Measurements from ENCODE around the gene LONP2.
A peak's percentile ranks its signal among the peaks of the same experiment; 100 is the strongest.

Gene LONP2, protein sequence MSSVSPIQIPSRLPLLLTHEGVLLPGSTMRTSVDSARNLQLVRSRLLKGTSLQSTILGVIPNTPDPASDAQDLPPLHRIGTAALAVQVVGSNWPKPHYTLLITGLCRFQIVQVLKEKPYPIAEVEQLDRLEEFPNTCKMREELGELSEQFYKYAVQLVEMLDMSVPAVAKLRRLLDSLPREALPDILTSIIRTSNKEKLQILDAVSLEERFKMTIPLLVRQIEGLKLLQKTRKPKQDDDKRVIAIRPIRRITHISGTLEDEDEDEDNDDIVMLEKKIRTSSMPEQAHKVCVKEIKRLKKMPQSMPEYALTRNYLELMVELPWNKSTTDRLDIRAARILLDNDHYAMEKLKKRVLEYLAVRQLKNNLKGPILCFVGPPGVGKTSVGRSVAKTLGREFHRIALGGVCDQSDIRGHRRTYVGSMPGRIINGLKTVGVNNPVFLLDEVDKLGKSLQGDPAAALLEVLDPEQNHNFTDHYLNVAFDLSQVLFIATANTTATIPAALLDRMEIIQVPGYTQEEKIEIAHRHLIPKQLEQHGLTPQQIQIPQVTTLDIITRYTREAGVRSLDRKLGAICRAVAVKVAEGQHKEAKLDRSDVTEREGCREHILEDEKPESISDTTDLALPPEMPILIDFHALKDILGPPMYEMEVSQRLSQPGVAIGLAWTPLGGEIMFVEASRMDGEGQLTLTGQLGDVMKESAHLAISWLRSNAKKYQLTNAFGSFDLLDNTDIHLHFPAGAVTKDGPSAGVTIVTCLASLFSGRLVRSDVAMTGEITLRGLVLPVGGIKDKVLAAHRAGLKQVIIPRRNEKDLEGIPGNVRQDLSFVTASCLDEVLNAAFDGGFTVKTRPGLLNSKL

DNA sequence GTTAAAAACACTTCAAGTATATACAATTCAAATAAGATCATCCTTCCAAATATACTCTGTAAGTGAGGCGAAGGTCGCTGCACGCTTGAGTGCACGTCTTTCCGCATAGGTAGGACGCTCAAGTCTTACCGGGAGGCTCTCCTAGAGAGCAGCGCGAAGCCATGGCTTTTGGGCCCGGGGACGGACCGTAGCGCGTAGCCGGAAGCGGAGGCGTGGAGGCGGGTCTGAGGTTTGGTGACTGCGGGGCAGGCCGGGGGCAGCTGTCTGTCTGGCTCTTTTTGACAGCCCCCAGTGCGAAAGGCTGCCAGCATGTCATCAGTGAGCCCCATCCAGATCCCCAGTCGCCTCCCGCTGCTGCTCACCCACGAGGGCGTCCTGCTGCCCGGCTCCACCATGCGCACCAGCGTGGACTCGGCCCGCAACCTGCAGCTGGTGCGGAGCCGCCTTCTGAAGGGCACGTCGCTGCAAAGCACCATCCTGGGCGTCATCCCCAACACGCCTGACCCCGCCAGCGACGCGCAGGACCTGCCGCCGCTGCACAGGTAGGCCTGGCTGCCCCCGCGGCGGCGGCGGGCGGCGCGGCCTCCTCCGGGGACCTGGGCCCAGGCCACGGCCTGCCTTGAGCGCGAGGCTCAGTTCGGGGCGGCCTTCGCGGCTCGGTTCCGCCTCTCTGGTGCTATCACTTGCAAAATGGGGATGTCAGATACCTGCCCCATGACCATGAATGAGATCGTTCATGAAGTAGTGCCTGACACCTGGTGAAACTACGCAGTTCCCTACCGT, at the start of gene LONP2:
Gene LONP2 (plus strand): TSS at position 221 of the 783 bp plus-strand sequence. CDS start 89 bp downstream, at position 310.
- peak; percentile 88 for DNase-seq

DNA sequence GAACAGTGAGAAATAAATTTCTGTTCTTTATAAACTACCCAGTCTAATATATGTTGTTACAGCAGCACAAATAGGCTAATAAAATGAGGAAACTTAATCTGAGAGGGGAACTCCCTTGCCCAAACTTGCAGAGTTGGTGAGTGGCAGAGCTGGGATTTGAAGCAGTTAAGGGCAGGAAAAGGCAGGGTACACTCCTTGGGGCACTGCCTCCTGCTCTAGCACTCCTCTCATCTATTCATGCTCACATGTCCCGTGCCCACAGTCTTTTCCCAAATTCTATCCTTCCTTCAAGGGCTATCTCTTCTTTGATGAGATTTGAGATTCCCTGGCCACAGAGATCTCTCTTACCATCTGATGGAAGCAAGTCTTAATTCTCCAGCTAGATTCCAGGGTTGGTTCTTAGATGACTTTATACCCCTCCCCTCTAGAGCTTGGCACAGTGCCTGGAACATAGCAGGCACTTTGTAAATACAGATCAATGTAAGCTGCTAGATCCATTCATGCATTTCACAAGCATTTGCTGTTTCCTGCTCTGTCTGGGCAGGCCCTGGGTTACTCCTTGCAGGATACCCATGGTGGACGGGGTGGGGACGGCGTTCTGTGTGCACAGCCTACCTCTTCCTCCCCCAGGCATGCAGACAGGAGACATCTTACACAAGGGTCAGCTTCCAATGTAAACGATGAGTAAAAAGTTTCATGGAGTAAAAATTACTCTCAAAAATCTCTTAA, 49.1 kb upstream of the LONP2 start:
- no peak for DNase-seq

DNA sequence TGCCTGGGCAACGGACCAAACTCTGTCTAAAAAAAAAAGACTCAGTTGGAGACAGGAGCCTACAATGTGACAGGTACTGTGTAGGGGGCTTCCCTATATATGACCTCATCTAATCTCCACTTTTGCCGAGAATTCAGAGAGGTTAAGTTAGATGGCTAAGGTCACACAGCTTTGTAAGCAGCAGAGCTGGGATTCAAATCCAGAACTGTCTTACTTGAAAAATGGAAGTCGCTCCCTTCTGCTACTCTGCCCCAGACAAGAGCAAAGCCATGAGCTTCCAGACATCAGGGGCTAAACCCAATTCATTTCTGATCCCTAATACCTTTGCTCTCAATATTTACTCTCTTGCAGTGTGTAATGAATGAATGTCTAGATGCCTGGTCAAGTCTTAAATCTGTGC, 46.8 kb upstream of the LONP2 start:
- DNase-seq, result no peak

GRCh38 chr16:48201515-48202201, 42.4 kb upstream of the LONP2 start:
- DNase-seq, result no peak

GRCh38 chr16:48203974-48204824, 39.9 kb upstream of the LONP2 start:
- no peak for DNase-seq

GRCh38 chr16:48204825-48205151, 39.3 kb upstream of the LONP2 start:
- DNase-seq, result no peak

GRCh38 chr16:48206594-48207242, 37.4 kb upstream of the LONP2 start:
- DNase-seq, result no peak

- DNase-seq, result no peak
Measured at GRCh38 chr16:48210747-48211146, 33.4 kb upstream of the LONP2 start.

DNA sequence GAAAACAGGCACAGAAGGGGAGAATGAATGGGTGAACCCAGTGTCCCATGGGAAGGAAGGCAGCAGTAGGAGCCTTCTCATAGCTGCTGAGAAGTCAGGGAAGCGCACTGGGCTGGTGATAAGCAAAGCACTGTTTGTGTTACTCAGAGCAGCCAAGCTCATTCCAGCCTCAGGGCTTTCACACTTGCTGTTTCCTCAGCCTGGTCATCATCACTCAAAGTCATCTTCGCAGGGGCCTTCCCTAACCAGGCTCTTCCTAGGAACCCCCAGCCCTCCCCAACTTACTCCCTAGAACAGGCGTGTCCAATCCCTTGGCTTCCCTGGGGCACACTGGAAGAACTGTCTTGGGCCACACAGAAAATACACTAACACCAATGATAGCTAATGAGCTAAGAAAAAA, 32.1 kb upstream of the LONP2 start:
- DNase-seq, result no peak

- no peak for DNase-seq
Measured at GRCh38 chr16:48215738-48216137, 28.4 kb upstream of the LONP2 start.

DNA sequence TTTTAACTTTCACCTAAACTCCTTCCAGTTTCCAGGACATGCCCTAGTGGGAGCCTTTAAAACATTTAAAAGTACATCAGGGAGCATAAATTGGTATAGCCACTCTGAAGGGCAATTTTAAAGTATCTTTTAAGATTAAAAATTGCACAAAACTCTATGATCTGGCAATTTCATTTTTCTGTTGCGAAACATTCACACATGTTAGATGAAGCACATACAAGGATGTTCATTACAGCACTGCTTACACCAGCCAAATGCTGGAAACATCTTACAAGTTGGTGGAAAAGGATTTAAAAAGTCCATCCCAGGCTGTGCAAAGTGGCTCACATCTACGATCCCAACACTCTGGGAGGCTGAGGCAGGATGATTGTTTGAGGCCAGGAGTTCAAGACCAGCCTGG, 26.4 kb upstream of the LONP2 start:
- DNase-seq, result no peak

DNA sequence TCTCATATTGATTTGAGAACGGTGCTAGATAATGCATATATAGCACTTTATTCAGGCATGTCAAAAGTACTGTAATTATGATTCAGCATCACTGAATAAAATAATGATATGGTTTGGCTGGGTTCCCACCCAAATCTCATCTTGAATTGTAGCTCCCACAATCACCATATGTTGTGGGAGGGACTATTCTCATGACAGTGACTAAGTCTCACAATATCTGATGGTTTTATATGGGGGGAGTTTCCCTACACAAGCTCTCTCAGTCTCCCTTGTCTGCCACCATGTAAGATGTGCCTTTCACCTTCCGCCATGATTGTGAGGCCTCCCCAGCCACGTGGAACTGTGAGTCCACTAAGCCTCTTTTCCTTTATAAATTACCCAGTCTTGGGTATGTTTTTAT, 25.6 kb upstream of the LONP2 start:
- no peak for DNase-seq

DNA sequence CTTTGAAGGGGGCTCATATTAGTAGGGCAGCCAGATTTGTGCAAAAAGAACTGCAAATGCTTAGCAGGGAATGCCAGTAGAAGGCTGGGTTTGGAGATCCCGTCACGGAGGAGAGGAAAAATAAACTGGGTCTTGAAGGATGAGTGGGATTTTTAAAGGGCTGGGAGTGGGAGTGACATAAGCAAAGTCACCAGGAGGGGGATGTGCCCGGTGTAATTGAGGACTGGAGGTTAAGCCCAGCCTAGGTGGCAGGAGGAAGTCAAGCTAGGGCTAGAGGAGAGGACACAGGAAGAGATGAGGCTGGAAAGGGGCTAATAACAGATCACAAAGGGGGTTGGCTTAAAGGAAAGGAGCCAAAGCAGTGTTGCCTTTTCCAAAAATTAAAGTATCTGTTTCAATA, 23.2 kb upstream of the LONP2 start:
- DNase-seq, result no peak

DNA sequence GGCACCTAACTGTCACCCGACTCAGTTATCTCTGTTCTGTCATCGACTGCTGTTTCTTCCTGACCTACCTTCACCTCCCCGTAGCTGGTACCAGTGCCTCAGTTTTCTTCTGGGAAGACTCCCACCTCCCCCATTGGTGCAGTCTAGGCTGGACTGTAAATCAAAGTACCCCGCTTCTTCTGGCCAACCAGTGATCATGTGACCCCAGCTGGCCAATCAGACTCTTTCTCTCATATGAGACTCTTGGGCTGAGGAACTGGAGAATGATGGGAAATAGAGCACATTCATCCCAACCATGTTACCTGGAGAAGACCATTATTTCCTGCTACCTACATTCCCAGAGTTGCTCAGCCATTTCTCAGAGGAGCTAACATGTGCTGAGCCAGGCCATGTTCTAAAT, 20.6 kb upstream of the LONP2 start:
- DNase-seq, result no peak

DNA sequence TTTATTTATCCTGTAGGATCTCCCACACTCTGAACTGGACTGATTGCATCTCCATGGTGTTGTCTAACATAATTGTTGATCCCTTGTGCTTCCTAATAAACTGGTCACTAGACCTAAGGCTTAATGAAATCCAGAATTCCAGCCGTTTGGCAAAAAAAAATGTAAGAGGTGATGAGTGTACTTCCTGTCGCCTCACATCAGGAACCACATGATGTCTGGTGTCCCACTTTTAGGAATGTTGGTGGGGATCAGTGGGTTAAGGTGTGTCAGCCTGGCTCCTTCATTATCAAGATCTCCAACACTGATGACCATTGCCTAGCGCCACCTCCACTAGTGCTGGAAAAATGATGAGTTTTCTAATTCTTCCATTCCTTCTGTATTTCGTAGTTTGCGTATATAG, 18.6 kb upstream of the LONP2 start:
- DNase-seq, result no peak

DNA sequence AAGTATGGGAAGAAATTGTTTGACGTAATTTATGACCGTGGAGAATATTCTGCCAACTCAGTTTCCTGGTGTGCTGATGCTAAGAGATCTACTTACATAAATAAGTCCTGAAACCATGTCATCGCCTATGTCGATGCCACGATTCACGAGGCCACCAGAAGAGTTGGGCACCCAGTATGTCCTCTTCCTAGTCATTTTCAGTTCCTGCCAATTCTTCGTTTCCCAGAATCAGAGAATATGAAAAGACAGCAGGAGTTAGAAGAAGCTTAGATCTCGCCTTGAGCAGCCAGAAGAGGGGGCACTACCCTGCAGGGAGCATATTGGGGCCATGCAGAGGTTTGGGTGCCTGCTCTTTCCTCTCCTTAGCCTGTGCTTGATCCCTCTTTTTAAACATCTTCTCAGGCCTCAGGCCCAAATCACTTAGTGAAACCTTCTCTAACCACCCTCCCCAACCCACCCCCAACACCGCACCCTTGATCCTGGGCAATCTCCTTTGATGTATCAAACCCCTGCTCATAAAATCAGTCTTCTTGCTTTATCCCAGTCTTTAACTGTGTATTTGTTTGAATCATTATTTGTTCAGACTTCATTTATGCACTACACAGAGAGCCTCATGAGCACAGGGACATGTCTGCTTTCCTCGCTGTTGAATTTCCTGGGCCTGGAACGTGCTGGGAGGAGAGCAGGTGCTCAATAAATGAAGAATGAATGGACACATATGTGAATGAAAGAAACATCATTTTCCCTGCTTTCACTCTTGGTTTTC, 12.2 kb upstream of the LONP2 start:
- peak; percentile 14 for DNase-seq

- DNase-seq, result no peak
Measured at GRCh38 chr16:48232493-48233040, 11.5 kb upstream of the LONP2 start.

GRCh38 chr16:48234630-48235029, 9.5 kb upstream of the LONP2 start:
- DNase-seq, result no peak

DNA sequence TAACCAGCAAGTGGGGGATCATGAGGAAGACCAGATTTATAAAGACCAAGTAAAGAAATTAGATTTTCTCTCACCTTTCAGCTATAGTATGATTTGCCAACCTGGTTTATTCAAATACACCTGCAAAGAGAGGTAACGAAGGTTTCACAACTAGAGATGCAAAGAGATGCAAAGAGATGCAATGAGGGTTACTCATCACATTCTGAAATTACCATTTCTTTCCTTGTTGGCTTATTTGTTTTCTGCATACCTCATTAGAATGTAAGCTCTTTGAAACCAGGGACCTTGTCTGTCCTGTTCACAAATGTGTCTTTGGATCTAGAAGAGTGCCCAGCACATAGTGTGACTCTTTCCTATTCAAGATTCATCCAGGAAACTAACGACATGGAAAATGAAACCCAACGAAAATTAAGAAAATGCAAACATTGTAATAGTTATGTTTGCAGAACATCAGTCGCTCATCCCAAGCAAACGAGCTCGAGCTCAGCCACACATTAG, 9.0 kb upstream of the LONP2 start:
- DNase-seq, result no peak

Measured in activated CD4-positive, alpha-beta T cell treated with anti-CD3 and anti-CD28 coated beads, Interleukin-2, amount 50 U/mL, for 1 hour (primary cell).